GM11168 (cell line): ENCODE measurements around the gene CYB5D1.

Experiments used
- in situ Hi-C: fragments of 300-500 bp; cut with MboI; formaldehyde crosslinking; loops from one replicate; pipeline ENCODE4 v1.12.0; 2022; ENCODE audit warnings: low sequenced_read_pairs; ENCODE audit not compliant: unreplicated experiment

CYB5D1 gene

DNA sequence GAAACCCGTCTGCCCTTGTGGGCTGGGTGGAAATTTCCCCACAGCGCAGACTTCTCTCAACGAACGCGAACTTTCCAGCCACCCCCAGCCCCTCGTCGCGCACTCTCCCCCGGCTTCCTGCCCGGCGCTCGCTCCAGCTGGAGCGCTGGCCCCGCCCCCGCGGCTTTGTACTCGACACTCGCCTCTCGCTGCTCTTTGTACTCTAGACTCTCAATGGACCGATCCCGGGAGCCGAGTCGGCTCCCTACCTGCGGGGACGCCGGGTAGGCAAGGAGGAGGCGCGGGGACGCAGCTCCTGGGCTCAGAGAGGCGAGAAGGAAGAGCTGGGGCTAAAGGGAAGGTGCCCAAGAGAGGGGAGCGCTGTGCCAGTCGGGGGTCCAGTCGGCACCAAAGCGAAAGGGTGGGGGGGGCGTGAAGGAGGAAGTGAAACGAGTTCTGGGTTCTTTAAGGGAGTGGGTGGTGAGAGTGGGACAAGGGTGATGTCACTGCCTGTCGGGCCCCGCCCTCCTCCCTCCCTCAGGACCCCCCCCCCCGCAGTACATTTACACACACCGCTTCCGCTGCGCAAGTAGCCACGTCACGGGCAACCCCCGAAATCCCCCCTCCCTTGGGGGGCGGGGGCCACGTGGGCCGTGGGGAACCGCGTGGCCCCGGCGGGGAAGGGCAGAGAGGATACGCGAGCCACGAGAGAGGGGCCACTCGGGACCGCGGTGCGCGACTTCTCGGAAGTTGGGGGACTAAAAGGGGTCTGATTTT lies 14.1 kb upstream of the CYB5D1 start:
- in situ Hi-C loops: no loop called here

DNA sequence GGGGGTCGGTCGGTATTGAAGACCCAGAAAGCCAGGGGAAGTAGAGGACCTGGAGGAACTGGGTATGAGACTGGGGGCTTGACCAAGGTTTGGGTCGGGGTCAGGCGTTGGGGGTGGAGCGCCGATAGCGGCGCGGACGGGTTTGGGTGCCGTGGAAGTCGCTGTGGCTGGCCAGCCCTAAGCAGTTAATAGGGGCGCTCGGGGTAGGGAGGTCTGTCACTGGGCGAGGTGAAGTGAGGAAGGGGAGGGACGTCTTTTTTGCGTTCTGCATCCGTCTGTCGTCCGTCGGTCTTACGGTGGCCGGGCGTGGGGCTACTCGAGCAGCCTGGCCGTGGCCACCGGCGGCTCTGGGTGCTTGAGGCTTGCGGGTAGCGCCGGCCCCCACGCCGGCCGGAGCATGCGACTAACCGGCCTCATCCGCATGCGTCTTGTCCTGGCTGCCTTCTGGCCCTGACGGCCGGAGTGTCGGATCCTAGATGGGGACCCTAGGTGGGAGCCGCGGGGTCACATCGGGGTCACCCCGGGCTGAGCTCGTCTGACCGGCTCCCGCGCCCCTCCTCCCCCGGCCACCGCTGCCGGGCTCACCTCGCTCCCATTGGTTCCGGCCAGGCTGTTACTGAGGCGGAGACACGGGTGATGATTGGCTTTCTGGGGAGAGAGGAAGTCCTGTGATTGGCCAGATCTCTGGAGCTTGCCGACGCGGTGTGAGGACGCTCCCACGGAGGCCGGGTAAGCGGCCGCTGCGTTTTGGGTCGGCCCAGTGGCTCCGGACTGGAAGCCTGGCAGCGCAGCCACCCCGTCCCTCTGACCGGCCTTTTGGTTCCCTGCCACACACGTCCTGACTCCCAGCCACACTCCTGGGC lies 13.3 kb upstream of the CYB5D1 start:
- in situ Hi-C loops: no loop called here

DNA sequence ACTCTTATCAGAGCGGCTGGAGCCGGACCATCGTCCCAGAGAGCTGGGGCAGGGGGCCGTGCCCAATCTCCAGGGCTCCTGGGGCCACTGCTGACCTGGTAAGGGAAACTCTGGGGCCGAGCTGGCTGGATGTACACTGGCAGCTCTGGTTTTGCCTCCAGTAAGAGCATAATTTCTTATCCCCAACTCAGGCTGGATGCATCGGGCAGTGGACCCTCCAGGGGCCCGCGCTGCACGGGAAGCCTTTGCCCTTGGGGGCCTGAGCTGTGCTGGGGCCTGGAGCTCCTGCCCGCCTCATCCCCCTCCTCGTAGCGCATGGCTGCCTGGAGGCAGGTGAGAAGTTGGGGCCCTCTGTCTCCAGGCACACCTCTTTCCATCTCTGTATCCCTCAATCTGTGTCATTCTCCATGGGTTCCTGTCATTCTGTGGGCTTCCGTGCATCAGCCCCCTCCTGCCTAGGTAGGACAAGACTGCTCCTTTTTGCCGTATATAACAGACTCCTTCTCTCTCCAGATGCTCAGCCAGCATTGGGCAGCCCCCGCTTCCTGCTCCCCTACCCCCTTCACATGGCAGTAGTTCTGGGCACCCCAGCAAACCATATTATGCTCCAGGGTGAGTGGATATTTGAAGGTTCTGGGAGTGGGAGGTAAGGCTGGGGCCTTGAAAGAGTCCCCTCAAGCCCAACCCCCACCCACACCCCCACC lies 12.3 kb upstream of the CYB5D1 start:
- in situ Hi-C loops: no loop called here

DNA sequence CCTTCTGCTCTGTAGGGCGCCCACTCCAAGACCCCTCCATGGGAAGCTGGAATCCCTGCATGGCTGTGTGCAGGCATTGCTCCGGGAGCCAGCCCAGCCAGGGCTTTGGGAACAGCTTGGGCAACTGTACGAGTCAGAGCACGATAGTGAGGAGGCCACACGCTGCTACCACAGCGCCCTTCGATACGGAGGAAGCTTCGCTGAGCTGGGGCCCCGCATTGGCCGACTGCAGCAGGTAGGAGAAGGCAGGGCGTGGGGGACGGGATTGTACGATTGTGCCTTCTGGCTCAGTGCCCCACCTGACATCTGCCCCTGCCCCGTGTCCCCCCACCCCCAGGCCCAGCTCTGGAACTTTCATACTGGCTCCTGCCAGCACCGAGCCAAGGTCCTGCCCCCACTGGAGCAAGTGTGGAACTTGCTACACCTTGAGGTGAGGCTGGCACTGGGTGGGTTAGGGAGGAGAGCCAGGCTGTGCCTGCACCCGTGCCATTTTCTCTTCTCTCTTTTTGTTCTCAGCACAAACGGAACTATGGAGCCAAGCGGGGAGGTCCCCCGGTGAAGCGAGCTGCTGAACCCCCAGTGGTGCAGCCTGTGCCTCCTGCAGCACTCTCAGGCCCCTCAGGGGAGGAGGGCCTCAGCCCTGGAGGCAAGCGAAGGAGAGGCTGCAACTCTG lies 11.6 kb upstream of the CYB5D1 start:
- in situ Hi-C loops: no loop called here

DNA sequence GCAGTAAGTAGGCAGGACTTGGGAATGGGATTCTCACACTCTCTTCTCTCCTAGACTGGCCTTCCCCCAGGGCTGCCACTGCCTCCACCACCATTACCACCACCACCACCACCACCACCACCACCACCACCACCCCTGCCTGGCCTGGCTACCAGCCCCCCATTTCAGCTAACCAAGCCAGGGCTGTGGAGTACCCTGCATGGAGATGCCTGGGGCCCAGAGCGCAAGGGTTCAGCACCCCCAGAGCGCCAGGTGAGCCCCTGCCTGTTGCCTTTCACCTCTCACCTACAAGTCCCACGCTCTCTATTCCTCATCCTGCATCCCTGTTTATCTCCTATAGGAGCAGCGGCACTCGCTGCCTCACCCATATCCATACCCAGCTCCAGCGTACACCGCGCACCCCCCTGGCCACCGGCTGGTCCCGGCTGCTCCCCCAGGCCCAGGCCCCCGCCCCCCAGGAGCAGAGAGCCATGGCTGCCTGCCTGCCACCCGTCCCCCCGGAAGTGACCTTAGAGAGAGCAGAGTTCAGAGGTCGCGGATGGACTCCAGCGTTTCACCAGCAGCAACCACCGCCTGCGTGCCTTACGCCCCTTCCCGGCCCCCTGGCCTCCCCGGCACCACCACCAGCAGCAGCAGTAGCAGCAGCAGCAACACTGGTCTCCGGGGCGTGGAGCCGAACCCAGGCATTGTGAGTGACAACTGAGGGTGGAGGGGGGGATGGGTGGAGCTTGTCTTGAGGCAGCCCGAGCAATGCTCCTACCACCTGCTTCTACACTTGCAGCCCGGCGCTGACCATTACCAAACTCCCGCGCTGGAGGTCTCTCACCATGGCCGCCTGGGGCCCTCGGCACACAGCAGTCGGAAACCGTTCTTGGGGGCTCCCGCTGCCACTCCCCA lies 10.8 kb upstream of the CYB5D1 start:
- in situ Hi-C loops: no loop called here

DNA sequence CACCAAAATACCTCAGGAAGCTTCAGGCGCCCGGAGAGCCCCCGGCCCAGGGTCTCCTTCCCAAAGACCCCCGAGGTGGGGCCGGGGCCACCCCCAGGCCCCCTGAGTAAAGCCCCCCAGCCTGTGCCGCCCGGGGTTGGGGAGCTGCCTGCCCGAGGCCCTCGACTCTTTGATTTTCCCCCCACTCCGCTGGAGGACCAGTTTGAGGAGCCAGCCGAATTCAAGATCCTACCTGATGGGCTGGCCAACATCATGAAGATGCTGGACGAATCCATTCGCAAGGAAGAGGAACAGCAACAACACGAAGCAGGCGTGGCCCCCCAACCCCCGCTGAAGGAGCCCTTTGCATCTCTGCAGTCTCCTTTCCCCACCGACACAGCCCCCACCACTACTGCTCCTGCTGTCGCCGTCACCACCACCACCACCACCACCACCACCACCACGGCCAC lies 9.6 kb upstream of the CYB5D1 start:
- in situ Hi-C loops: no loop called here

DNA sequence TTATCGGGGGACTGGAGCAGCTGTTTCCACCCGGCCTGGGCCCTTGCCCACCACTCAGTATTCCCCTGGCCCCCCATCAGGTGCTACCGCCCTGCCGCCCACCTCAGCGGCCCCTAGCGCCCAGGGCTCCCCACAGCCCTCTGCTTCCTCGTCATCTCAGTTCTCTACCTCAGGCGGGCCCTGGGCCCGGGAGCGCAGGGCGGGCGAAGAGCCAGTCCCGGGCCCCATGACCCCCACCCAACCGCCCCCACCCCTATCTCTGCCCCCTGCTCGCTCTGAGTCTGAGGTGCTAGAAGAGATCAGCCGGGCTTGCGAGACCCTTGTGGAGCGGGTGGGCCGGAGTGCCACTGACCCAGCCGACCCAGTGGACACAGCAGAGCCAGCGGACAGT lies 9.1 kb upstream of the CYB5D1 start:
- in situ Hi-C loops: no loop called here

DNA sequence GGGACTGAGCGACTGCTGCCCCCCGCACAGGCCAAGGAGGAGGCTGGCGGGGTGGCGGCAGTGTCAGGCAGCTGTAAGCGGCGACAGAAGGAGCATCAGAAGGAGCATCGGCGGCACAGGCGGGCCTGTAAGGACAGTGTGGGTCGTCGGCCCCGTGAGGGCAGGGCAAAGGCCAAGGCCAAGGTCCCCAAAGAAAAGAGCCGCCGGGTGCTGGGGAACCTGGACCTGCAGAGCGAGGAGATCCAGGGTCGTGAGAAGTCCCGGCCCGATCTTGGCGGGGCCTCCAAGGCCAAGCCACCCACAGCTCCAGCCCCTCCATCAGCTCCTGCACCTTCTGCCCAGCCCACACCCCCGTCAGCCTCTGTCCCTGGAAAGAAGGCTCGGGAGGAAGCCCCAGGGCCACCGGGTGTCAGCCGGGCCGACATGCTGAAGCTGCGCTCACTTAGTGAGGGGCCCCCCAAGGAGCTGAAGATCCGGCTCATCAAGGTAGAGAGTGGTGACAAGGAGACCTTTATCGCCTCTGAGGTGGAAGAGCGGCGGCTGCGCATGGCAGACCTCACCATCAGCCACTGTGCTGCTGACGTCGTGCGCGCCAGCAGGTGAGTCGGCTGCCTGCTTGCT lies 8.6 kb upstream of the CYB5D1 start:
- in situ Hi-C loops: no loop called here

DNA sequence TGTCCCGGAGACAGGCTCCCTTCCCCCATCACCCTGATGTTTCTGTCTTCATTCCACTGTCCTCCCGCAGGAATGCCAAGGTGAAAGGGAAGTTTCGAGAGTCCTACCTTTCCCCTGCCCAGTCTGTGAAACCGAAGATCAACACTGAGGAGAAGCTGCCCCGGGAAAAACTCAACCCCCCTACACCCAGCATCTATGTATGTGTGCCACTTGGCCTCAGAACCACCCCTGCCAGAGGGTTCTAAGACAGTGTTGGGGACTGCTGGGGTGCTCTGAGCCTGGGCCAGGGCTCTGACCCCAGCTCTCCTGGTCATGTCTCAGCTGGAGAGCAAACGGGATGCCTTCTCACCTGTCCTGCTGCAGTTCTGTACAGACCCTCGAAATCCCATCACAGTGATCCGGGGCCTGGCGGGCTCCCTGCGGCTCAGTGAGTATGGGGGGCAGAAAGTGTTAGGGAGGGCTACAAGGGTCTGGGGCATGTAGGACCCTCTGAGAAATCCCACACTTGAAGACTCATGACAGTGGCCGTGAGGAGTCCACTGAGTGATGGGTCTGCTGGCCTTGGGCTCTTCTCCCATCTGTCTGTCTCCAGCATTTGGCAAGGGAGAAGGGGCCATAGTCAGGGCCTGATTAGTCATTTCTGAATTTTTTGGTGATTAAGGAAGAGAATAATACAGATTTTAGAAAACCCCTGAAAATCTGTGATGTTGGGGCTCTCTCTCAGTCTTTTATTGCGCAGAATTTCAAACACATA lies 7.9 kb upstream of the CYB5D1 start:
- in situ Hi-C loops: no loop called here

DNA sequence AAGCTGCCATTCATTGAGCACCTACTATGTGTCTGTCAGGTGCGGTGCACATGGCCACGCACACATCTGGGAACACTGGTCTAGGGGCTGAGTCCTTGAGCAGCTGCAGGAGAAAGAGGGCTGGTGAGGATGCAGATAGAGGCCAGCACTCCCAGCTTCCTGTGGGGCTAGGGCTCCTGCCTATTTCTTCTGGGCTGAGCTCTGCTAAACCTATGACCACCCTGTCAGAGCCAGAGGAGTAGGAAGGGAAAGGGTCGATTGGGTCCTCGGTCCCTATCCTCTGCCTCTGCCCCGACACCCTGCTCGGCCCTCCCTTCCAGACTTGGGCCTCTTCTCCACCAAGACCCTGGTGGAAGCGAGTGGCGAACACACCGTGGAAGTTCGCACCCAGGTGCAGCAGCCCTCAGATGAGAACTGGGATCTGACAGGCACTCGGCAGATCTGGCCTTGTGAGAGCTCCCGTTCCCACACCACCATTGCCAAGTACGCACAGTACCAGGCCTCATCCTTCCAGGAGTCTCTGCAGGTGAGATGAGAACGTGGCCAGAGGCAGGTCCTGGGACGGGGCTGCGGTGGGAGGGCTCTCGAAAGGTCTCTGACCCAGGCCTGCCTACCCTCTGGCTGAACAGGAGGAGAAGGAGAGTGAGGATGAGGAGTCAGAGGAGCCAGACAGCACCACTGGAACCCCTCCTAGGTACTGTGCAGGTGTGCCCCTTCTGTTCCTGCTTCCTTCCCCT lies 6.9 kb upstream of the CYB5D1 start:
- in situ Hi-C loops: no loop called here

DNA sequence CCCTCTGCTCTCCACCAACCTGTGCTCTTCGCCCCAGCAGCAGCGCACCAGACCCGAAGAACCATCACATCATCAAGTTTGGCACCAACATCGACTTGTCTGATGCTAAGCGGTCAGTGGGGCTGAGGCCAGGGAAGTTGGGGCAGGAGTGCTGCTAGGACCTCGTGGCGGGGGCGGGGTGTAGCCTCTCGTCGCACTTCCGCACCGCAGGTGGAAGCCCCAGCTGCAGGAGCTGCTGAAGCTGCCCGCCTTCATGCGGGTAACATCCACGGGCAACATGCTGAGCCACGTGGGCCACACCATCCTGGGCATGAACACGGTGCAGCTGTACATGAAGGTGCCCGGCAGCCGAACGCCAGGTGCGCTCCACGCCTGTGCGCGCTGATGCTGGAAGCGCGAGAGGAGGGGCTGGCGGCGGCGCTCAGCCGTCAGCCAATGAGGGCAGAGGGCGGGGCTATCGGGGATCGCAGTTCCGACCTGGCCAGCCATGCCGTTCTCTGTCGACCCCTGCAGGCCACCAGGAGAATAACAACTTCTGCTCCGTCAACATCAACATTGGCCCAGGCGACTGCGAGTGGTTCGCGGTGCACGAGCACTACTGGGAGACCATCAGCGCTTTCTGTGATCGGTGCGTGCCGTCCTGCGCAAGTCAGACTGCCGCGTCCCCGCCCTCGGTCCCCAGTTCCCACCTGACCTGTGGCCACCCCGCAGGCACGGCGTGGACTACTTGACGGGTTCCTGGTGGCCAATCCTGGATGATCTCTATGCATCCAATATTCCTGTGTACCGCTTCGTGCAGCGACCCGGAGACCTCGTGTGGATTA lies 6.2 kb upstream of the CYB5D1 start:
- in situ Hi-C loops: no loop called here

DNA sequence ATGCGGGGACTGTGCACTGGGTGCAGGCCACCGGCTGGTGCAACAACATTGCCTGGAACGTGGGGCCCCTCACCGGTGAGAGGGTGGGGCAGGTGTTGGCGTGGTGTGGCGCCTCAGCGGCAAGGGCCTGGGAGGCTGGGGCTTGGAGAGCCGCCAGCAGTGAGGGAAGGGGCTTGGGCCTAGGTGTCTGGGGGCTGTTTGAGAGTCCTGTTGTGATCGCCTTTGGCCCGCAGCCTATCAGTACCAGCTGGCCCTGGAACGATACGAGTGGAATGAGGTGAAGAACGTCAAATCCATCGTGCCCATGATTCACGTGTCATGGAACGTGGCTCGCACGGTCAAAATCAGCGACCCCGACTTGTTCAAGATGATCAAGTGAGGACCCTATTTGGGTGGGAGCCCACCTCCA lies 5.5 kb upstream of the CYB5D1 start:
- in situ Hi-C loops: no loop called here

DNA sequence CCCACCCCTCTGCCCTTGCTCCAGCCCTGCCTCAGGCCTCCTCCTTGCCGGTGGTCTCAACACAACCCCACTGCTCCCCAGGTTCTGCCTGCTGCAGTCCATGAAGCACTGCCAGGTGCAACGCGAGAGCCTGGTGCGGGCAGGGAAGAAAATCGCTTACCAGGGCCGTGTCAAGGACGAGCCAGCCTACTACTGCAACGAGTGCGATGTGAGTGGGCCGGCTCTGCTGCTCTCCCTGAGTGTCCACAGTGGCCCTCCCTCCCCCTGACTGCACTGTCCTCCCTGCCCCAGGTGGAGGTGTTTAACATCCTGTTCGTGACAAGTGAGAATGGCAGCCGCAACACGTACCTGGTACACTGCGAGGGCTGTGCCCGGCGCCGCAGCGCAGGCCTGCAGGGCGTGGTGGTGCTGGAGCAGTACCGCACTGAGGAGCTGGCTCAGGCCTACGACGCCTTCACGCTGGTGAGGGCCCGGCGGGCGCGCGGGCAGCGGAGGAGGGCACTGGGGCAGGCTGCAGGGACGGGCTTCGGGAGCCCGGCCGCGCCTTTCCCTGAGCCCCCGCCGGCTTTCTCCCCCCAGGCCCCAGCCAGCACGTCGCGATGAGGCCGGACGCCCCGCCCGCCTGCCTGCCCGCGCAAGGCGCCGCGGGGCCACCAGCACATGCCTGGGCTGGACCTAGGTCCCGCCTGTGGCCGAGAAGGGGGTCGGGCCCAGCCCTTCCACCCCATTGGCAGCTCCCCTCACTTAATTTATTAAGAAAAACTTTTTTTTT lies 4.7 kb upstream of the CYB5D1 start:
- in situ Hi-C loops: no loop called here

DNA sequence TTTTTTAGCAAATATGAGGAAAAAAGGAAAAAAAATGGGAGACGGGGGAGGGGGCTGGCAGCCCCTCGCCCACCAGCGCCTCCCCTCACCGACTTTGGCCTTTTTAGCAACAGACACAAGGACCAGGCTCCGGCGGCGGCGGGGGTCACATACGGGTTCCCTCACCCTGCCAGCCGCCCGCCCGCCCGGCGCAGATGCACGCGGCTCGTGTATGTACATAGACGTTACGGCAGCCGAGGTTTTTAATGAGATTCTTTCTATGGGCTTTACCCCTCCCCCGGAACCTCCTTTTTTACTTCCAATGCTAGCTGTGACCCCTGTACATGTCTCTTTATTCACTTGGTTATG lies 4.1 kb upstream of the CYB5D1 start:
- in situ Hi-C loops: no loop called here

DNA sequence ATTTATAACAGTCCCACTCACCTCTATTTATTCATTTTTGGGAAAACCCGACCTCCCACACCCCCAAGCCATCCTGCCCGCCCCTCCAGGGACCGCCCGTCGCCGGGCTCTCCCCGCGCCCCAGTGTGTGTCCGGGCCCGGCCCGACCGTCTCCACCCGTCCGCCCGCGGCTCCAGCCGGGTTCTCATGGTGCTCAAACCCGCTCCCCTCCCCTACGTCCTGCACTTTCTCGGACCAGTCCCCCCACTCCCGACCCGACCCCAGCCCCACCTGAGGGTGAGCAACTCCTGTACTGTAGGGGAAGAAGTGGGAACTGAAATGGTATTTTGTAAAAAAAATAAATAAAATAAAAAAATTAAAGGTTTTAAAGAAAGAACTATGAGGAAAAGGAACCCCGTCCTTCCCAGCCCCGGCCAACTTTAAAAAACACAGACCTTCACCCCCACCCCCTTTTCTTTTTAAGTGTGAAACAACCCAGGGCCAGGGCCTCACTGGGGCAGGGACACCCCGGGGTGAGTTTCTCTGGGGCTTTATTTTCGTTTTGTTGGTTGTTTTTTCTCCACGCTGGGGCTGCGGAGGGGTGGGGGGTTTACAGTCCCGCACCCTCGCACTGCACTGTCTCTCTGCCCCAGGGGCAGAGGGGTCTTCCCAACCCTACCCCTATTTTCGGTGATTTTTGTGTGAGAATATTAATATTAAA lies 3.6 kb upstream of the CYB5D1 start:
- in situ Hi-C loops: no loop called here
